ENCODE measurements around the gene ARAP2.

The ARAP2 gene

DNA sequence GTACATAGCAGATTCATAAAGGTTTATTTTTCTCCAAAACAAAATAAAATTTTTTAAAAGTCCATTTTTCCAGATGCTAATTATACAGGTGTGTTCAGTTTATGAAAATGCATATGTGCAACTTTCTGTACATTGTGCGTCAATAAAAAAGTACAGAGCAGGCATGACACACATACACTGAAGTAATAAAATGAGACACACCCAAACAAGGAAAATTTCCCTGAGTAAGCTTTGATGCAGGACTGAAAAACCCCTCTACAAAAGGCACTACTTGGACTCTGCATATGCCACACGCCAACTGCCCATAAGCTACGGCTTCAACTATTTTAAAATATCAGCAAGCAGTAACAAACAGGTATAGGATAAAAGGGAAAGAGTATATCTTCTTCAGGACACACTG is 13.8 kb downstream of the ARAP2 start:
- H3K4me1 ChIP-seq (ENCODE audit: insufficient read depth, low read length), result no peaks in the 10 kb centered on the region
- no peak overlapping the region for H3K9ac ChIP-seq (ENCODE audit: low read length)
- no peak overlapping the region for H3K4me3 ChIP-seq (ENCODE audit: low read depth in 1 of 2, low read length in 2 of 2)
- H3K9me3 ChIP-seq (ENCODE audit: low read length), result no peaks in the 10 kb centered on the region
- no peak overlapping the region for H3K27ac ChIP-seq (ENCODE audit: low read depth, low read length)
- no peaks in the 10 kb centered on the region for H3K27me3 ChIP-seq (ENCODE audit: control insufficient read depth in 1 of 2, insufficient read depth in 2 of 2, low read length in 2 of 2)
- no peaks in the 10 kb centered on the region for H3K36me3 ChIP-seq (ENCODE audit: insufficient read depth, low read length)

DNA sequence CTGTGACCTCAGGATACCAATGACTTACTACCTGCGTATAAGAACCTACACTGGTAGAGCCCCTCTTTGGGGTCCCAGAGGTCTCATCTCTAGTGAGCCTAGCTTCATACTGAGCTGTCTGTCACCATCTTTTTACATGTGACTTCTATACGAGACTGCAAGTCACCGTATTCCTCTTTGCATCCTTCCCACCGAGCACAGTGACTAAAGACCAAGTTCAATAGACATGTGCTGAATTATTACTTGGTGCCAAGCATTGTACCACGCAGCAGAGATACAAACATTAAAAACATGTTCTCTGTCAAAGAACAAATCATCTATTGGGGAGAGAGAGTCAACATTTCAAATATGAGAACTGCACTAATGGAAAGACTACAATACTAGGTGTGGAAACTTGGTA is 16.4 kb downstream of the ARAP2 start:
- no peak overlapping the region for H3K27ac ChIP-seq (ENCODE audit: low read depth, low read length)
- H3K9me3 ChIP-seq (ENCODE audit: low read length), result no peaks in the 10 kb centered on the region
- H3K27me3 ChIP-seq (ENCODE audit: control insufficient read depth in 1 of 2, insufficient read depth in 2 of 2, low read length in 2 of 2), result no peaks in the 10 kb centered on the region
- no peaks in the 10 kb centered on the region for H3K36me3 ChIP-seq (ENCODE audit: insufficient read depth, low read length)
- no peaks in the 10 kb centered on the region for H3K4me1 ChIP-seq (ENCODE audit: insufficient read depth, low read length)
- no peak overlapping the region for H3K4me3 ChIP-seq (ENCODE audit: low read depth in 1 of 2, low read length in 2 of 2)
- H3K9ac ChIP-seq (ENCODE audit: low read length), result no peak overlapping the region

DNA sequence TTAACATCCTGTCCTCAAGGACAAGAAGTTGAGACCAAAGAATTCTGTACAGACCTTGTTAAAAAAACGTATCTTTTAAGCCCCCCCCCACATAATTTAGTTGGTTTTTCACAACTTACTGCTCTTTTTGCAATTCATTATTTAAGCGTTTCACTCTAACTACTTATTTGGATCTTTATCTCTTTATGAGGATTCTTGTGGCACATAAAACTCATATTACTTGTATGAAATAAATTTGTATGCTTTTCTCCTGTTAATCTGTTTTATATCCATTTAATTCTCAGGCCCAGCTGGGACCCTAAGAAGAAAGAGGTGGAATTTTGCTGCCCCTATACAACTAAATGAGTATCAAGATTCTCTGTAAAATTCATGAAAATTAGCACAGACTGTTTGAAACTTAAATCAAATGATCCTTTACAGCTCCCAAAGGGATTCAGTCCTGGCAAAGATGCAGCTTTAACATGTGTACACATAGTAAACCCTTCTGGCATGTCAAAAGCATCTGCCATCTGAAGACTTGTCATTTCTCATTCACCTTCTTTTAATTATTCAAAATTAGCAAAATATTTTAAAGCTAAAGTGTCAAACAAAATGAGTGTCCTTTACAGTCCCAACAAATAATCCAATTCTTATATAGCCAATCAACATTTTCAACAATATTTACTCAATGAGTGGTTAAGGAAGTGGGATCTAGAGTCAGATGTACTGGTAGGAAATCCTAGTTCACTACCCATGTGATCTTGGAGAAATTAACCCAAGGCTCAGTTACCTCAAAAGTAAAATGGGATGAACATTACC is 17.7 kb downstream of the ARAP2 start:
- no peaks in the 10 kb centered on the region for H3K36me3 ChIP-seq (ENCODE audit: insufficient read depth, low read length)
- no peak overlapping the region for H3K27ac ChIP-seq (ENCODE audit: low read depth, low read length)
- no peak overlapping the region for H3K4me3 ChIP-seq (ENCODE audit: low read depth in 1 of 2, low read length in 2 of 2)
- no peaks in the 10 kb centered on the region for H3K9me3 ChIP-seq (ENCODE audit: low read length)
- no peaks in the 10 kb centered on the region for H3K27me3 ChIP-seq (ENCODE audit: control insufficient read depth in 1 of 2, insufficient read depth in 2 of 2, low read length in 2 of 2)
- H3K9ac ChIP-seq (ENCODE audit: low read length), result no peak overlapping the region
- H3K4me1 ChIP-seq (ENCODE audit: insufficient read depth, low read length), result no peaks in the 10 kb centered on the region

GRCh38 chr4:36224972-36225903 is 19.1 kb downstream of the ARAP2 start:
- Histone ChIP-seq H3K4me1 (ENCODE audit: insufficient read depth, low read length) (no peaks in the 10 kb centered on the region), H3K9me3 (ENCODE audit: low read length) (no peaks in the 10 kb centered on the region), H3K27ac (ENCODE audit: low read depth, low read length) (no peak overlapping the region), H3K9ac (ENCODE audit: low read length) (no peak overlapping the region), H3K4me3 (ENCODE audit: low read depth in 1 of 2, low read length in 2 of 2) (no peak overlapping the region), H3K36me3 (ENCODE audit: insufficient read depth, low read length) (no peaks in the 10 kb centered on the region), H3K27me3 (ENCODE audit: control insufficient read depth in 1 of 2, insufficient read depth in 2 of 2, low read length in 2 of 2) (no peaks in the 10 kb centered on the region)

- Histone ChIP-seq H3K9ac (ENCODE audit: low read length) (no peak overlapping the region), H3K36me3 (ENCODE audit: insufficient read depth, low read length) (no peaks in the 10 kb centered on the region), H3K4me1 (ENCODE audit: insufficient read depth, low read length) (no peaks in the 10 kb centered on the region), H3K4me3 (ENCODE audit: low read depth in 1 of 2, low read length in 2 of 2) (no peak overlapping the region), H3K27me3 (ENCODE audit: control insufficient read depth in 1 of 2, insufficient read depth in 2 of 2, low read length in 2 of 2) (no peaks in the 10 kb centered on the region), H3K9me3 (ENCODE audit: low read length) (no peaks in the 10 kb centered on the region), H3K27ac (ENCODE audit: low read depth, low read length) (no peak overlapping the region)
Observed at GRCh38 chr4:36222702-36223101, 21.6 kb downstream of the ARAP2 start.

DNA sequence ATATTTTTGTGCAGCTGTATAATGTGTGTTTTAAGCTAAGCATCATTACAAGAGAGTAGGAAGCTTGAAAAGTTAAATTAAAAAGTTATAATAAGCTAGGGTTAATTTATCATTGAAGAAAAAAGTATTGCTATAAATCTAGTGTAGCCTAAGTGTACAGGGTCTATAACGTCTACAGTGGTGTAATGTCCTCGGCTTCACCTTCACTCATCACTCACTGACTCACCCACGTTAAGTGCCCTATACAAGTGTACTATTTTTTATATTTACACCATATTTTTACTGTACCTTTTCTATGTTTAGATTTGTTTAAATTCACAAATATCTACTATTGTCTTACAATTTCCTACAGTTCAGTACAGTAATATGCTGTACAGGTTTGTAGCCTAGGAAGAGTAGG is 23.5 kb downstream of the ARAP2 start:
- H3K27me3 ChIP-seq (ENCODE audit: control insufficient read depth in 1 of 2, insufficient read depth in 2 of 2, low read length in 2 of 2), result no peaks in the 10 kb centered on the region
- no peaks in the 10 kb centered on the region for H3K9me3 ChIP-seq (ENCODE audit: low read length)
- H3K4me3 ChIP-seq (ENCODE audit: low read depth in 1 of 2, low read length in 2 of 2), result no peak overlapping the region
- no peak overlapping the region for H3K9ac ChIP-seq (ENCODE audit: low read length)
- H3K4me1 ChIP-seq (ENCODE audit: insufficient read depth, low read length), result no peaks in the 10 kb centered on the region
- H3K27ac ChIP-seq (ENCODE audit: low read depth, low read length), result no peak overlapping the region
- H3K36me3 ChIP-seq (ENCODE audit: insufficient read depth, low read length), result no peaks in the 10 kb centered on the region

- no peaks in the 10 kb centered on the region for H3K27me3 ChIP-seq (ENCODE audit: control insufficient read depth in 1 of 2, insufficient read depth in 2 of 2, low read length in 2 of 2)
Observed at GRCh38 chr4:36218121-36218520, 26.2 kb downstream of the ARAP2 start.

GRCh38 chr4:36215627-36216026 is 28.7 kb downstream of the ARAP2 start:
- no peaks in the 10 kb centered on the region for H3K27me3 ChIP-seq (ENCODE audit: control insufficient read depth in 1 of 2, insufficient read depth in 2 of 2, low read length in 2 of 2)
- no peak overlapping the region for H3K4me3 ChIP-seq (ENCODE audit: low read depth in 1 of 2, low read length in 2 of 2)
- no peaks in the 10 kb centered on the region for H3K4me1 ChIP-seq (ENCODE audit: insufficient read depth, low read length)
- no peak overlapping the region for H3K9ac ChIP-seq (ENCODE audit: low read length)
- no peak overlapping the region for H3K27ac ChIP-seq (ENCODE audit: low read depth, low read length)
- no peaks in the 10 kb centered on the region for H3K9me3 ChIP-seq (ENCODE audit: low read length)
- no peaks in the 10 kb centered on the region for H3K36me3 ChIP-seq (ENCODE audit: insufficient read depth, low read length)

More at GRCh38 chr4:36218121-36218520, 26.2 kb downstream of the ARAP2 start:
- Histone ChIP-seq H3K9ac (ENCODE audit: low read length) (no peak overlapping the region), H3K9me3 (ENCODE audit: low read length) (no peaks in the 10 kb centered on the region), H3K4me3 (ENCODE audit: low read depth in 1 of 2, low read length in 2 of 2) (no peak overlapping the region), H3K4me1 (ENCODE audit: insufficient read depth, low read length) (no peaks in the 10 kb centered on the region), H3K27ac (ENCODE audit: low read depth, low read length) (no peak overlapping the region), H3K36me3 (ENCODE audit: insufficient read depth, low read length) (no peaks in the 10 kb centered on the region)

- Histone ChIP-seq H3K27ac (ENCODE audit: low read depth, low read length) (no peak overlapping the region), H3K36me3 (ENCODE audit: insufficient read depth, low read length) (no peaks in the 10 kb centered on the region), H3K4me3 (ENCODE audit: low read depth in 1 of 2, low read length in 2 of 2) (no peak overlapping the region), H3K9ac (ENCODE audit: low read length) (no peak overlapping the region), H3K4me1 (ENCODE audit: insufficient read depth, low read length) (no peaks in the 10 kb centered on the region), H3K9me3 (ENCODE audit: low read length) (no peaks in the 10 kb centered on the region), H3K27me3 (ENCODE audit: control insufficient read depth in 1 of 2, insufficient read depth in 2 of 2, low read length in 2 of 2) (no peaks in the 10 kb centered on the region)
Observed at GRCh38 chr4:36214735-36215485, 29.4 kb downstream of the ARAP2 start.

- Histone ChIP-seq H3K27me3 (ENCODE audit: control insufficient read depth in 1 of 2, insufficient read depth in 2 of 2, low read length in 2 of 2) (no peaks in the 10 kb centered on the region), H3K4me3 (ENCODE audit: low read depth in 1 of 2, low read length in 2 of 2) (no peak overlapping the region), H3K36me3 (ENCODE audit: insufficient read depth, low read length) (no peaks in the 10 kb centered on the region), H3K4me1 (ENCODE audit: insufficient read depth, low read length) (no peaks in the 10 kb centered on the region), H3K9me3 (ENCODE audit: low read length) (no peaks in the 10 kb centered on the region), H3K27ac (ENCODE audit: low read depth, low read length) (no peak overlapping the region), H3K9ac (ENCODE audit: low read length) (no peak overlapping the region)
Observed at GRCh38 chr4:36213977-36214376, 30.3 kb downstream of the ARAP2 start.

- Histone ChIP-seq H3K36me3 (ENCODE audit: insufficient read depth, low read length) (no peaks in the 10 kb centered on the region), H3K4me1 (ENCODE audit: insufficient read depth, low read length) (no peaks in the 10 kb centered on the region), H3K27ac (ENCODE audit: low read depth, low read length) (no peak overlapping the region), H3K9me3 (ENCODE audit: low read length) (no peaks in the 10 kb centered on the region), H3K9ac (ENCODE audit: low read length) (no peak overlapping the region), H3K4me3 (ENCODE audit: low read depth in 1 of 2, low read length in 2 of 2) (no peak overlapping the region), H3K27me3 (ENCODE audit: control insufficient read depth in 1 of 2, insufficient read depth in 2 of 2, low read length in 2 of 2) (no peaks in the 10 kb centered on the region)
Observed at GRCh38 chr4:36211084-36211483, 33.2 kb downstream of the ARAP2 start.

All from muscle layer of colon (tissue), 2 donors.